ENCODE results near the gene MLLT10.
A peak's percentile ranks its signal among the peaks of the same experiment; 100 is the strongest.

MLLT10 gene

GRCh38 chr10:21499701-21500577 lies 34.1 kb upstream of the MLLT10 start:
- in situ Hi-C loops (cut with MboI; ENCODE audit: low pct_unique_long_range_greater_than_20kb, low sequenced_read_pairs), result loop anchor here (25.0 kb wide), 1 partner anchor 213 kb away; no protein-coding TSS in a partner anchor
- DNase-seq, result no peak

- DNase-seq, result no peak
- in situ Hi-C loops (cut with MboI; ENCODE audit: low pct_unique_long_range_greater_than_20kb, low sequenced_read_pairs), result no loop called here
Observed at GRCh38 chr10:21500578-21500910, 33.5 kb upstream of the MLLT10 start.

- in situ Hi-C loops (cut with MboI; ENCODE audit: low pct_unique_long_range_greater_than_20kb, low sequenced_read_pairs), result no loop called here
- no peak for DNase-seq
Observed at GRCh38 chr10:21501091-21501490, 32.9 kb upstream of the MLLT10 start.

- in situ Hi-C loops (cut with MboI; ENCODE audit: low pct_unique_long_range_greater_than_20kb, low sequenced_read_pairs), result no loop called here
- no peak for DNase-seq
Observed at GRCh38 chr10:21501731-21502347, 32.2 kb upstream of the MLLT10 start.

- no peak for DNase-seq
- in situ Hi-C loops (cut with MboI; ENCODE audit: low pct_unique_long_range_greater_than_20kb, low sequenced_read_pairs), result no loop called here
Observed at GRCh38 chr10:21502348-21502740, 31.7 kb upstream of the MLLT10 start.

- no peak for DNase-seq
- in situ Hi-C loops (cut with MboI; ENCODE audit: low pct_unique_long_range_greater_than_20kb, low sequenced_read_pairs), result no loop called here
Observed at GRCh38 chr10:21503542-21503941, 30.5 kb upstream of the MLLT10 start.

- in situ Hi-C loops (cut with MboI; ENCODE audit: low pct_unique_long_range_greater_than_20kb, low sequenced_read_pairs), result no loop called here
- no peak for DNase-seq
Observed at GRCh38 chr10:21505711-21506278, 28.2 kb upstream of the MLLT10 start.

GRCh38 chr10:21506351-21506750 lies 27.7 kb upstream of the MLLT10 start:
- DNase-seq, result peak; percentile 8
- in situ Hi-C loops (cut with MboI; ENCODE audit: low pct_unique_long_range_greater_than_20kb, low sequenced_read_pairs), result no loop called here

GRCh38 chr10:21507150-21507549 lies 26.9 kb upstream of the MLLT10 start:
- DNase-seq, result no peak
- in situ Hi-C loops (cut with MboI; ENCODE audit: low pct_unique_long_range_greater_than_20kb, low sequenced_read_pairs), result no loop called here

- in situ Hi-C loops (cut with MboI; ENCODE audit: low pct_unique_long_range_greater_than_20kb, low sequenced_read_pairs), result no loop called here
- no peak for DNase-seq
Observed at GRCh38 chr10:21508706-21509331, 25.2 kb upstream of the MLLT10 start.

GRCh38 chr10:21509341-21510240 lies 24.4 kb upstream of the MLLT10 start:
- in situ Hi-C loops (cut with MboI; ENCODE audit: low pct_unique_long_range_greater_than_20kb, low sequenced_read_pairs), result no loop called here

GRCh38 chr10:21510241-21511094 lies 23.6 kb upstream of the MLLT10 start:
- no peak for DNase-seq
- in situ Hi-C loops (cut with MboI; ENCODE audit: low pct_unique_long_range_greater_than_20kb, low sequenced_read_pairs), result no loop called here

More at GRCh38 chr10:21509341-21510240, 24.4 kb upstream of the MLLT10 start:
- DNase-seq, result no peak

GRCh38 chr10:21511095-21511570 lies 22.9 kb upstream of the MLLT10 start:
- DNase-seq, result no peak
- in situ Hi-C loops (cut with MboI; ENCODE audit: low pct_unique_long_range_greater_than_20kb, low sequenced_read_pairs), result no loop called here

- in situ Hi-C loops (cut with MboI; ENCODE audit: low pct_unique_long_range_greater_than_20kb, low sequenced_read_pairs), result no loop called here
- DNase-seq, result no peak
Observed at GRCh38 chr10:21511946-21512572, 22.0 kb upstream of the MLLT10 start.

- in situ Hi-C loops (cut with MboI; ENCODE audit: low pct_unique_long_range_greater_than_20kb, low sequenced_read_pairs), result no loop called here
- DNase-seq, result no peak
Observed at GRCh38 chr10:21512573-21513404, 21.2 kb upstream of the MLLT10 start.

GRCh38 chr10:21513405-21513788 lies 20.6 kb upstream of the MLLT10 start:
- in situ Hi-C loops (cut with MboI; ENCODE audit: low pct_unique_long_range_greater_than_20kb, low sequenced_read_pairs), result no loop called here
- DNase-seq, result no peak
